K562 (cell line): ENCODE data around the gene EDRF1.

ENCODE experiments used
- MTA1 ChIP-seq: fragments of 450-650 bp; IDR thresholded peaks from 2 replicates; pipeline ENCODE4 v1.6.1; 2017; ENCODE audit warnings: borderline replicate concordance
- ZFP1 ChIP-seq: fragments of 450-650 bp; formaldehyde crosslinking; IDR thresholded peaks from 2 replicates; pipeline ENCODE4 v1.4.0; 2020; ENCODE audit warnings: mild to moderate bottlenecking, mixed read lengths
- ZNF76 ChIP-seq: fragments of 250-450 bp; sonication (Bioruptor Pico); IDR thresholded peaks from 2 replicates; pipeline ENCODE4 v1.4.0; 2020; ENCODE audit warnings: mild to moderate bottlenecking, moderate library complexity, borderline replicate concordance
- TF ChIP-seq, protein P1 (sequence below): fragments of 250-450 bp; sonication (Bioruptor Pico); IDR thresholded peaks from 2 replicates; pipeline ENCODE4 v1.4.0; 2020; ENCODE audit warnings: mild to moderate bottlenecking, moderate library complexity

DNA sequence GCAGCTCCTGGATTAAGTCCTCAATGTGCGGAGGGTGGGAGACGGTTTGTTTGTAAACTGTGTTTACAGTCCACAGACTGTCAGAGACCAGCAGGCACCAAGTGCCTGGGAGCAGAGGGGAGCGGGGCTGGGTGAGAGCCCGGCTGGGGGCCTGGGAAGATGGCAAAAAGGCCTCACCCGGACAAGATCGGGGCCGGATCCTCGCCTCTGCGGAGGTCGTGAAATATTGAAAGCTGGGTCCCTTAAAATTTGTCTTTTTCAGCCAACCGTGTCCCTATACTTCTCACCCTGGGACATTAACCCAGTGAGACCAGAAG is 53.3 kb downstream of the EDRF1 start:
- TF ChIP-seq ZFP1 (CRISPR knock-in tag) (no peak), MTA1 (no peak), ZNF76 (CRISPR knock-in tag) (no peak)
- TF ChIP-seq, protein P1, sequence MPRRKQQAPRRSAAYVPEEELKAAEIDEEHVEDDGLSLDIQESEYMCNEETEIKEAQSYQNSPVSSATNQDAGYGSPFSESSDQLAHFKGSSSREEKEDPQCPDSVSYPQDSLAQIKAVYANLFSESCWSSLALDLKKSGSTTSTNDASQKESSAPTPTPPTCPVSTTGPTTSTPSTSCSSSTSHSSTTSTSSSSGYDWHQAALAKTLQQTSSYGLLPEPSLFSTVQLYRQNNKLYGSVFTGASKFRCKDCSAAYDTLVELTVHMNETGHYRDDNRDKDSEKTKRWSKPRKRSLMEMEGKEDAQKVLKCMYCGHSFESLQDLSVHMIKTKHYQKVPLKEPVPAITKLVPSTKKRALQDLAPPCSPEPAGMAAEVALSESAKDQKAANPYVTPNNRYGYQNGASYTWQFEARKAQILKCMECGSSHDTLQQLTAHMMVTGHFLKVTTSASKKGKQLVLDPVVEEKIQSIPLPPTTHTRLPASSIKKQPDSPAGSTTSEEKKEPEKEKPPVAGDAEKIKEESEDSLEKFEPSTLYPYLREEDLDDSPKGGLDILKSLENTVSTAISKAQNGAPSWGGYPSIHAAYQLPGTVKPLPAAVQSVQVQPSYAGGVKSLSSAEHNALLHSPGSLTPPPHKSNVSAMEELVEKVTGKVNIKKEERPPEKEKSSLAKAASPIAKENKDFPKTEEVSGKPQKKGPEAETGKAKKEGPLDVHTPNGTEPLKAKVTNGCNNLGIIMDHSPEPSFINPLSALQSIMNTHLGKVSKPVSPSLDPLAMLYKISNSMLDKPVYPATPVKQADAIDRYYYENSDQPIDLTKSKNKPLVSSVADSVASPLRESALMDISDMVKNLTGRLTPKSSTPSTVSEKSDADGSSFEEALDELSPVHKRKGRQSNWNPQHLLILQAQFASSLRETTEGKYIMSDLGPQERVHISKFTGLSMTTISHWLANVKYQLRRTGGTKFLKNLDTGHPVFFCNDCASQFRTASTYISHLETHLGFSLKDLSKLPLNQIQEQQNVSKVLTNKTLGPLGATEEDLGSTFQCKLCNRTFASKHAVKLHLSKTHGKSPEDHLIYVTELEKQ (CRISPR knock-in tag), result no peak
